Ovary (tissue), 3 donors: Measurements from ENCODE around the gene AQP10.
"Not testable (repeated sequence)": the region's sequence is repeated elsewhere in the genome, so short reads cannot be mapped to it uniquely, and the experiment has no call there.

Experiments
- CTCF ChIP-seq, 3 donors: fragments of 450-650 bp in 2 of 3; fragments of 200-600 bp in 1 of 3; IDR thresholded peaks; one replicate each; pipeline versions ENCODE4 v1.5.1 to v1.8.0; 2016 to 2022; ENCODE audit warnings: antibody characterized with exemption in 3 of 3, mild to moderate bottlenecking in 1 of 3
- EP300 ChIP-seq: sonication (generic); formaldehyde crosslinking; IDR thresholded peaks from one replicate; pipeline ENCODE4 v1.6.1; 2017; ENCODE audit warnings: antibody characterized with exemption
- POLR2A ChIP-seq: fragments of 450-650 bp; IDR thresholded peaks from one replicate; pipeline ENCODE4 v1.6.1; 2017; ENCODE audit warnings: antibody characterized with exemption, mild to moderate bottlenecking, moderate library complexity
- donor health status: DM: no; HTN: no; CAD: no.

GRCh38 chr1:154309136-154309535 lies 11.8 kb upstream of the AQP10 start:
- TF ChIP-seq CTCF (IDR thresholded peaks at IDR 0.05); POLR2A; EP300: not testable (repeated sequence)
